Measurements from ENCODE around the gene LRBA.

LRBA gene

DNA sequence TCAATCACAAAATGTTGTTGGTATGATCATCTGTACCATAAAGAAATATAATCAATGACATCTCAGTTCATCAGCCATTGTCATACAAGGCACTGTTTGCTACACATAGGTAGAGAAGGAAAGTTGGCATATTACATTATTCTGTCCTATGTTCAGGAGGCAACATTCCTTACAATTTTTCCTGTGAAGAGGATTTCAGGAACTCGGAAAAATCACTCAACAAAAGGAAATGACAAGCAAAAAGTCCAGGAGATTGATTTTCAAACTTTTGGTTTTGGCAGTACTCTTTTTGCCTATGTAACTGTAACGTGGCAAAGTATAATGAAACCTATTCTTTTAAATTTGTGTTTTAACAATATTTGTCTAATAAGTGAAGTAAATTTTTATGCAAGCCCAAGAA, 301.8 kb downstream of the LRBA start:
- Histone ChIP-seq H4K20me1 (ENCODE audit: control insufficient read depth, insufficient read depth, low read depth, low read length) (no peaks in the 10 kb centered on the region), H3K9me3 (ENCODE audit: control insufficient read depth, insufficient read depth, low read length) (no peaks in the 10 kb centered on the region), H3K9me2 (replicated peaks; ENCODE audit: control insufficient read depth, low read length) (no peaks in the 10 kb centered on the region), H3K79me2 (ENCODE audit: control insufficient read depth, low read length) (no peaks in the 10 kb centered on the region), H3F3A (ENCODE audit: control insufficient read depth, insufficient read depth) (no peaks in the 10 kb centered on the region), H3K27ac (ENCODE audit: low read depth, low read length) (no peak overlapping the region), H3K4me1 (ENCODE audit: control insufficient read depth, low read length) (no peaks in the 10 kb centered on the region), H3K4me3 (ENCODE audit: low read length) (no peak overlapping the region), H3K27me3 (ENCODE audit: control insufficient read depth, low read length) (no peaks in the 10 kb centered on the region), H3K36me3 (ENCODE audit: control insufficient read depth, low read length) (no peaks in the 10 kb centered on the region), H3K4me2 (ENCODE audit: low read length) (no peak overlapping the region)
- TF ChIP-seq, protein P1, sequence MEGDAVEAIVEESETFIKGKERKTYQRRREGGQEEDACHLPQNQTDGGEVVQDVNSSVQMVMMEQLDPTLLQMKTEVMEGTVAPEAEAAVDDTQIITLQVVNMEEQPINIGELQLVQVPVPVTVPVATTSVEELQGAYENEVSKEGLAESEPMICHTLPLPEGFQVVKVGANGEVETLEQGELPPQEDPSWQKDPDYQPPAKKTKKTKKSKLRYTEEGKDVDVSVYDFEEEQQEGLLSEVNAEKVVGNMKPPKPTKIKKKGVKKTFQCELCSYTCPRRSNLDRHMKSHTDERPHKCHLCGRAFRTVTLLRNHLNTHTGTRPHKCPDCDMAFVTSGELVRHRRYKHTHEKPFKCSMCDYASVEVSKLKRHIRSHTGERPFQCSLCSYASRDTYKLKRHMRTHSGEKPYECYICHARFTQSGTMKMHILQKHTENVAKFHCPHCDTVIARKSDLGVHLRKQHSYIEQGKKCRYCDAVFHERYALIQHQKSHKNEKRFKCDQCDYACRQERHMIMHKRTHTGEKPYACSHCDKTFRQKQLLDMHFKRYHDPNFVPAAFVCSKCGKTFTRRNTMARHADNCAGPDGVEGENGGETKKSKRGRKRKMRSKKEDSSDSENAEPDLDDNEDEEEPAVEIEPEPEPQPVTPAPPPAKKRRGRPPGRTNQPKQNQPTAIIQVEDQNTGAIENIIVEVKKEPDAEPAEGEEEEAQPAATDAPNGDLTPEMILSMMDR (IDR thresholded peaks at IDR 0.05; ENCODE audit: low read depth, low read length, poor library complexity, severe bottlenecking) = no peak
- no peak for TF ChIP-seq EZH2phosphoT487 (IDR thresholded peaks at IDR 0.05; ENCODE audit: borderline replicate concordance, low read length)

GRCh38 chr4:150710770-150711375, 304.2 kb downstream of the LRBA start:
- no peaks in the 10 kb centered on the region for H3K9me2 ChIP-seq (replicated peaks; ENCODE audit: control insufficient read depth, low read length)
- no peaks in the 10 kb centered on the region for H3K36me3 ChIP-seq (ENCODE audit: control insufficient read depth, low read length)
- H3K27ac ChIP-seq (ENCODE audit: low read depth, low read length) = no peak overlapping the region
- H3K79me2 ChIP-seq (ENCODE audit: control insufficient read depth, low read length) = no peaks in the 10 kb centered on the region
- H3K4me1 ChIP-seq (ENCODE audit: control insufficient read depth, low read length) = no peaks in the 10 kb centered on the region
- no peaks in the 10 kb centered on the region for H3K9me3 ChIP-seq (ENCODE audit: control insufficient read depth, insufficient read depth, low read length)
- TF ChIP-seq EZH2phosphoT487 (IDR thresholded peaks at IDR 0.05; ENCODE audit: borderline replicate concordance, low read length) = no peak
- TF ChIP-seq, protein P1 (IDR thresholded peaks at IDR 0.05; ENCODE audit: low read depth, low read length, poor library complexity, severe bottlenecking) = no peak
- no peaks in the 10 kb centered on the region for H3K27me3 ChIP-seq (ENCODE audit: control insufficient read depth, low read length)
- H3K4me2 ChIP-seq (ENCODE audit: low read length) = no peak overlapping the region
- H4K20me1 ChIP-seq (ENCODE audit: control insufficient read depth, insufficient read depth, low read depth, low read length) = no peaks in the 10 kb centered on the region
- H3K4me3 ChIP-seq (ENCODE audit: low read length) = no peak overlapping the region
- no peaks in the 10 kb centered on the region for H3F3A ChIP-seq (ENCODE audit: control insufficient read depth, insufficient read depth)

GRCh38 chr4:150708004-150708403, 307.1 kb downstream of the LRBA start:
- Histone ChIP-seq H3K9me2 (replicated peaks; ENCODE audit: control insufficient read depth, low read length) (no peaks in the 10 kb centered on the region), H4K20me1 (ENCODE audit: control insufficient read depth, insufficient read depth, low read depth, low read length) (no peaks in the 10 kb centered on the region), H3F3A (ENCODE audit: control insufficient read depth, insufficient read depth) (no peaks in the 10 kb centered on the region), H3K4me1 (ENCODE audit: control insufficient read depth, low read length) (no peaks in the 10 kb centered on the region), H3K4me3 (ENCODE audit: low read length) (no peak overlapping the region), H3K4me2 (ENCODE audit: low read length) (no peak overlapping the region), H3K36me3 (ENCODE audit: control insufficient read depth, low read length) (no peaks in the 10 kb centered on the region), H3K27me3 (ENCODE audit: control insufficient read depth, low read length) (no peaks in the 10 kb centered on the region), H3K27ac (ENCODE audit: low read depth, low read length) (no peak overlapping the region), H3K79me2 (ENCODE audit: control insufficient read depth, low read length) (no peaks in the 10 kb centered on the region), H3K9me3 (ENCODE audit: control insufficient read depth, insufficient read depth, low read length) (no peaks in the 10 kb centered on the region)
- TF ChIP-seq EZH2phosphoT487 (IDR thresholded peaks at IDR 0.05; ENCODE audit: borderline replicate concordance, low read length) = no peak
- TF ChIP-seq, protein P1 (IDR thresholded peaks at IDR 0.05; ENCODE audit: low read depth, low read length, poor library complexity, severe bottlenecking) = no peak
